Activated effector memory CD4-positive, alpha-beta T cell treated with anti-CD3 and anti-CD28 coated beads, Interleukin-2, amount 50 U/mL, for 16 hours (primary cell): Measurements from ENCODE around the gene PARD6G.

Experiments
- DNase-seq: peaks from one replicate; pipeline ENCODE4 v3.0.0-alpha.2; 2020

PARD6G gene

GRCh38 chr18:80137137-80137536, 110.2 kb downstream of the PARD6G start:
- DNase-seq = no peak

- DNase-seq = no peak
Measured at GRCh38 chr18:80136679-80137078, 110.6 kb downstream of the PARD6G start.

- no peak for DNase-seq
Measured at GRCh38 chr18:80135136-80135535, 112.2 kb downstream of the PARD6G start.

- DNase-seq = no peak
Measured at GRCh38 chr18:80133124-80133523, 114.2 kb downstream of the PARD6G start.

- DNase-seq = no peak
Measured at GRCh38 chr18:80132180-80132812, 115.0 kb downstream of the PARD6G start.

DNA sequence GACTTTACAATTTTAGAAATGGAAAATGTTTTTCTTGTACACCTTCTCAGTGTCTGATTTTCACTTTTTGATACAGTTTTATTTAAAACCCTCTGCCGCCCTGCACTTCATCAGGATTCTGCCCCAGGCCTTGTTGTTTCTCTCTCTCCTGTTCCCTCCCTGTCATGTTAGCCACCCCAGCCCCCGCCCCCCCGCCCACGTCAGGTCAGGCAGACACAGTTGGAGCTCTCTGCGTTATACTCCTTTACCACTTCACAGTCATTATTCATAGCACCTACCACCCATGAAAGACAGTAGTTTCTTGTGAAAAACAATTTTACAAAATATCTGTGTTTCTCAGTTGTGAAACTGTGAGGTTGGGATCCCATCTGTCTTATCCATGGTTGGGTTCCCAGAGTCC, 116.8 kb downstream of the PARD6G start:
- DNase-seq = no peak

- no peak for DNase-seq
Measured at GRCh38 chr18:80129672-80130367, 117.5 kb downstream of the PARD6G start.

GRCh38 chr18:80127635-80128034, 119.7 kb downstream of the PARD6G start:
- no peak for DNase-seq

DNA sequence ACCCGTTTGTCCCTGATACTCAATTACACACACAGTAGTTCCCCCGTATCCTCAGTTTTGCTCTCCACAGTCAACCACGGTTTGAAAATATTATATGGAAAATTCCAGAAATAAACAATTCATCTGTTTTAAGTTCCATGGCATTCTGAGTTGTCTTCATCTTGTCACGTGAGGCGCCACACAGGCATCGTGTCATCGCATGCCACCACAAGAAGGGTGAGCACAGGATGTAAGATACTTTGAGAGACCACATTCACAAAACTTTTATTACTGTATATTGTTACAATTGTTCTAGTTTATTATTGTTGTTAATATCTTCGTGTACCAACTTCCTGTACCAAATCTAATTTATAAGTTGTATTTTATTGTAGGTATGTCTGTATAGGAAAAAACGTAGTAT, 120.5 kb downstream of the PARD6G start:
- DNase-seq = no peak

GRCh38 chr18:80124131-80124530, 123.2 kb downstream of the PARD6G start:
- no peak for DNase-seq

GRCh38 chr18:80120932-80121331, 126.4 kb downstream of the PARD6G start:
- DNase-seq = no peak

GRCh38 chr18:80119111-80119510, 128.2 kb downstream of the PARD6G start:
- no peak for DNase-seq

- no peak for DNase-seq
Measured at GRCh38 chr18:80115035-80115434, 132.3 kb downstream of the PARD6G start.

GRCh38 chr18:80112624-80113248, 134.6 kb downstream of the PARD6G start:
- no peak for DNase-seq

GRCh38 chr18:80109676-80110078, 137.6 kb downstream of the PARD6G start:
- DNase-seq = no peak

GRCh38 chr18:80108739-80109675, 138.3 kb downstream of the PARD6G start, which contains the start of gene ADNP2:
TSS of gene ADNP2 (plus strand) at chr18:80109262. CDS start at chr18:80117543, 8,281 bp downstream.
- DNase-seq = peak; percentile 92

- peak; percentile 66 for DNase-seq
Measured at GRCh38 chr18:80108121-80108536, 139.2 kb downstream of the PARD6G start.

GRCh38 chr18:80107426-80107825, 139.9 kb downstream of the PARD6G start:
- DNase-seq = no peak
